NB4 (cell line): ENCODE data around the gene RSL24D1.

ENCODE experiments used
- CTCF ChIP-seq: IDR thresholded peaks from one replicate; pipeline ENCODE4 v1.5.1; 2012; ENCODE audit warnings: low read depth, low read length
- MAX ChIP-seq: IDR thresholded peaks from 2 replicates; pipeline ENCODE4 v1.6.1; 2011; ENCODE audit warnings: low read depth, low read length
- MYC ChIP-seq: IDR thresholded peaks from 2 replicates; pipeline ENCODE4 v1.6.1; 2011; ENCODE audit warnings: low read depth, low read length

- TF ChIP-seq CTCF = no peak
- TF ChIP-seq MAX = no peak
- TF ChIP-seq MYC = no peak
These were observed 29.4 kb upstream of the RSL24D1 start for GRCh38 chr15:55226127-55226526.
